ENCODE results near the gene COMMD7. TPM values are rescaled to one million over a fixed set of nuclear protein-coding genes. Genes with fewer than 3 reads are reported as not detected.

Gene COMMD7
- polyA plus RNA-seq, 3 donors: 46.2 to 133 (median 120) TPM

- no peak overlapping the region for H3K27ac ChIP-seq (ENCODE audit: low read depth in 1 of 2, low read length in 2 of 2)
- peak overlapping the region; percentile 92 to 98 for H3K4me3 Mint-ChIP-seq
- peaks cover 25 to 26% of the 10 kb centered on the region in 2 donors for H3K4me1 ChIP-seq (ENCODE audit: control insufficient read depth in 1 of 2, insufficient read depth in 2 of 2, low read length in 2 of 2)
- intact Hi-C loops (cut with micrococcal nuclease): no loop called here
- H3K27ac Mint-ChIP-seq: no peak overlapping the region
- no peak overlapping the region for H3K9ac ChIP-seq (ENCODE audit: insufficient read depth, low read length, poor library complexity, severe bottlenecking)
- no peaks in the 10 kb centered on the region for H3K79me2 ChIP-seq (ENCODE audit: insufficient read depth, low read length)
- peaks cover 0 to 1% of the 10 kb centered on the region in 2 donors for H3K36me3 Mint-ChIP-seq
- no peak for DNase-seq
- no peaks in the 10 kb centered on the region for H4K20me1 ChIP-seq (ENCODE audit: insufficient read depth, low read length)
- H3K36me3 ChIP-seq (replicated peaks in 1 of 2; ENCODE audit: control insufficient read depth in 1 of 2, insufficient read depth in 2 of 2, low read length in 2 of 2): no peaks in the 10 kb centered on the region
- H3K9me3 ChIP-seq (replicated peaks in 1 of 2; ENCODE audit: control insufficient read depth in 1 of 2, insufficient read depth in 1 of 2, low read length in 2 of 2): no peaks in the 10 kb centered on the region
- peak overlapping the region in 1 of 3 experiments; percentile 89 for H3K4me3 ChIP-seq (replicated peaks in 1 of 3; ENCODE audit: low read depth in 2 of 3, low read length in 3 of 3)
- H3K27me3 ChIP-seq (ENCODE audit: control insufficient read depth in 2 of 2, insufficient read depth in 2 of 2, low read length in 2 of 2): peaks cover 0 to 18% of the 10 kb centered on the region in 2 donors
- 10% methylated on average over 6 of the region's 17 CpGs for WGBS (ENCODE audit: insufficient coverage)
- H3K27me3 Mint-ChIP-seq (ENCODE audit: low read depth in 3 of 3): peaks cover 19 to 25% (median 23%) of the 10 kb centered on the region in 3 donors
- no peak for TF ChIP-seq CTCF (IDR thresholded peaks at IDR 0.05)
- peak overlapping the region; percentile 96 for H2AFZ ChIP-seq (ENCODE audit: insufficient read depth, low read depth, low read length, poor library complexity, severe bottlenecking)
- H3K9me3 Mint-ChIP-seq: no peaks in the 10 kb centered on the region
- peak overlapping the region; percentile 96 for H3K4me2 ChIP-seq (replicated peaks; ENCODE audit: extremely low read depth, low read length, poor library complexity, severe bottlenecking)
- peaks cover 27% of the 10 kb centered on the region for H3K4me1 Mint-ChIP-seq
Observed at GRCh38 chr20:32764005-32764960, 21.0 kb upstream of the COMMD7 start.

GRCh38 chr20:32763202-32764004 lies 20.1 kb upstream of the COMMD7 start:
- Histone ChIP-seq H3K4me2 (replicated peaks; ENCODE audit: extremely low read depth, low read length, poor library complexity, severe bottlenecking) (peak overlapping the region; percentile 96), H4K20me1 (ENCODE audit: insufficient read depth, low read length) (no peaks in the 10 kb centered on the region), H3K9ac (ENCODE audit: insufficient read depth, low read length, poor library complexity, severe bottlenecking) (peak overlapping the region; percentile 72), H3K4me3 (replicated peaks in 1 of 3; ENCODE audit: low read depth in 2 of 3, low read length in 3 of 3) (peak overlapping the region; percentile 62 to 89 (median 66)), H2AFZ (ENCODE audit: insufficient read depth, low read depth, low read length, poor library complexity, severe bottlenecking) (peak overlapping the region; percentile 96), H3K27me3 (ENCODE audit: control insufficient read depth in 2 of 2, insufficient read depth in 2 of 2, low read length in 2 of 2) (peaks cover 0 to 18% of the 10 kb centered on the region in 2 donors), H3K9me3 (replicated peaks in 1 of 2; ENCODE audit: control insufficient read depth in 1 of 2, insufficient read depth in 1 of 2, low read length in 2 of 2) (no peaks in the 10 kb centered on the region), H3K79me2 (ENCODE audit: insufficient read depth, low read length) (no peaks in the 10 kb centered on the region), H3K36me3 (replicated peaks in 1 of 2; ENCODE audit: control insufficient read depth in 1 of 2, insufficient read depth in 2 of 2, low read length in 2 of 2) (no peaks in the 10 kb centered on the region), H3K27ac (ENCODE audit: low read depth in 1 of 2, low read length in 2 of 2) (no peak overlapping the region), H3K4me1 (ENCODE audit: control insufficient read depth in 1 of 2, insufficient read depth in 2 of 2, low read length in 2 of 2) (peaks cover 25 to 26% of the 10 kb centered on the region in 2 donors)
- H3K36me3 Mint-ChIP-seq: peaks cover 0 to 1% of the 10 kb centered on the region in 2 donors
- DNase-seq: no peak
- no peaks in the 10 kb centered on the region for H3K9me3 Mint-ChIP-seq
- 0% methylated on average over 27 of the region's 40 CpGs for WGBS (ENCODE audit: insufficient coverage)
- H3K4me3 Mint-ChIP-seq: peak overlapping the region; percentile 92 to 98
- TF ChIP-seq CTCF (IDR thresholded peaks at IDR 0.05): no peak
- H3K4me1 Mint-ChIP-seq: peaks cover 27% of the 10 kb centered on the region
- peaks cover 19 to 25% (median 23%) of the 10 kb centered on the region in 3 donors for H3K27me3 Mint-ChIP-seq (ENCODE audit: low read depth in 3 of 3)
- H3K27ac Mint-ChIP-seq: peak overlapping the region in 2 of 7 donors; percentile 38 to 68
- intact Hi-C loops (cut with micrococcal nuclease): no loop called here

All from CD14-positive monocyte (primary cell).